ENCODE measurements around the gene TMSB15C.
"Not testable (repeated sequence)": the region's sequence is repeated elsewhere in the genome, so short reads cannot be mapped to it uniquely, and the experiment has no call there.

DNA sequence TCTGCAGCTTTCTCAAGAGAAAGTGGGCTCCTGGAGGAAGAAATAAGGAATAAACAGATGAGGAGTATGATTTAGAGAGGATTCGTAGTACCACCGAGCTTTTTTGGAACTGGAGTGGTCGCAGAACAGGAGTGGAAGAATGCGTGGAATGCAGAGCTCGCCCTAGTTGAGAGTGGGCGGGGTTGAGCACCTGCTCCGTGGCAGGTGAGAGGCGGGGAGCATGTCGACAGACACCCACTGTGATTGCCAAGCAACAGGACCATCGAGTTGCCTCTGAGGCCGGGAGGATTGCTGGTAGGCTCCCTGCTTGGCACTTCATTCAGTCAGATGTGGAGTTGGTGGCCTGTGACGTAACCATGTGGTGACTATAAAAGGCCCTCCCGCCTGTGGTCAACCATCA is 21.1 kb downstream of the TMSB15C start:
- TF ChIP-seq CTCF (IDR thresholded peaks at IDR 0.05; ENCODE audit: low read length); EZH2 (IDR thresholded peaks at IDR 0.05; ENCODE audit: borderline replicate concordance, low read length): not testable (repeated sequence)
